Measurements from ENCODE around the gene CTNNBIP1. TPM values are rescaled to one million over a fixed set of nuclear protein-coding genes. Genes with fewer than 3 reads are reported as not detected.

CTNNBIP1 gene
- total RNA-seq, 1 donor from 2014 or later, result 47.6 TPM

DNA sequence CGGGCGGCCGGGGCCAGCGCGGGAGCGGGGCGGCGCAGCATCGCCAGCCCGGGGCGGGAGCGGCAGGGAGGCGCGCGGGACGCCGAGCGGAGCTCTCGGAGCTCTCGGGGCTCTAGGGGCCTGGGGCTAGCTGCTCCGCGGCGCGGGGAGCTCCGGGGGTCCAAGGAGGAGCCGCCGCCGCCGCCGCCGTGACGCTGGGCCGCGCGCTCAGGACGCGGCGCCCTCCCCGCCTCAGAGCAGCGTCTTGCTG, 86.5 kb downstream of the CTNNBIP1 start:
- Histone ChIP-seq H3K4me1 (peaks cover 25% of the 10 kb centered on the region), H3K9me3 (no peaks in the 10 kb centered on the region), H3K27ac (peak overlapping the region; percentile 52), H3K4me3 (peak overlapping the region; percentile 79), H3K36me3 (no peaks in the 10 kb centered on the region), H3K27me3 (no peaks in the 10 kb centered on the region)
- no peak for TF ChIP-seq CTCF (IDR thresholded peaks at IDR 0.05)
- DNase-seq (no peak), ATAC-seq (peak; percentile 31)
- intact Hi-C loops (cut with DNase I), result no loop called here

DNA sequence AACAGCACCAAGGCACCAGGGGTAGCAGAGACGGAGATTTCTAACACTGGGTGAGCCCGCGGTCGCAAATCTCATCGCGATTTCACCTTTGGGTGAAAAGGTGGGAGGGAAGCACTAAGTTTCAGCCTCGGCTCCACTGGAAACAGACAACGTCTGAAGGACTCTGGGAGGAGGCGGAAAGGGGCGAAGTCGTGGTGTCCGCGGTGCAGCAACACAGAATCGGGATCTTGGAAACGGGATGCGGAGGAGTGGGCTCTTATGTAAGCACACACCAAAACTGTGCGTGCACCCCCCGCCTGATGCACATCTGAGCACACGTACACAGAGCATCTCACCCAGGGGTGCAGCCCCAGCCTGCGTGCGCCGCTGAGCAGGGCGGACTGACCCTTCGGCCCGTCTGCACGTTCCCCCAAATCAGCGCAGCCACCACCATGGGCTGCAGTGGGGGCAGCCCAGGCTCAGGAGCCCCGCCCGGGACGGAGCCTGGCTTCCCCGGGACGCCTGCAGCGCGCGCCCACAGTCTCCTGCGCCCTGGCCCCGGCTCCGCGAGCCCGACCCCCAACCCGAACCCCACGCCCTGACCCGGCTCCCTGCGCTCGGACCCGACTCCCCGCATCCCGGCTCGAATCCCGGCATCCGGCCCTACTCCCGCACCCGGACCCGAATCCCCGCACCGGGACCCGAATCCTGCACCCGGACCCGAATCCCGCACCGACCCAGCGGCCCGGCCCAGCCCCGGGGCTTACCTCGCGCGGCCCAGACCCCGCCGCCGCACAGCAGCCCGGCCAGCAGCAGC, 87.0 kb downstream of the CTNNBIP1 start:
- no peaks in the 10 kb centered on the region for H3K27me3 ChIP-seq
- intact Hi-C loops (cut with DNase I), result no loop called here
- H3K36me3 ChIP-seq, result no peaks in the 10 kb centered on the region
- ATAC-seq, result peak; percentile 5
- peak overlapping the region; percentile 79 for H3K4me3 ChIP-seq
- H3K9me3 ChIP-seq, result no peaks in the 10 kb centered on the region
- H3K4me1 ChIP-seq, result peaks cover 25% of the 10 kb centered on the region
- TF ChIP-seq CTCF (IDR thresholded peaks at IDR 0.05), result no peak
- no peak overlapping the region for H3K27ac ChIP-seq
- DNase-seq, result peak; percentile 66

GRCh38 chr1:9822490-9822889, 87.6 kb downstream of the CTNNBIP1 start:
- TF ChIP-seq CTCF (IDR thresholded peaks at IDR 0.05), result no peak
- Histone ChIP-seq H3K9me3 (no peaks in the 10 kb centered on the region), H3K27me3 (no peaks in the 10 kb centered on the region), H3K27ac (no peak overlapping the region), H3K4me3 (peak overlapping the region; percentile 79), H3K36me3 (no peaks in the 10 kb centered on the region), H3K4me1 (peaks cover 25% of the 10 kb centered on the region)
- ATAC-seq, result no peak
- intact Hi-C loops (cut with DNase I), result no loop called here
- DNase-seq, result no peak

GRCh38 chr1:9821710-9822109, 88.4 kb downstream of the CTNNBIP1 start:
- Histone ChIP-seq H3K4me1 (peaks cover 25% of the 10 kb centered on the region), H3K4me3 (no peak overlapping the region), H3K36me3 (no peaks in the 10 kb centered on the region), H3K27ac (no peak overlapping the region), H3K9me3 (no peaks in the 10 kb centered on the region), H3K27me3 (no peaks in the 10 kb centered on the region)
- ATAC-seq (no peak), DNase-seq (no peak)
- intact Hi-C loops (cut with DNase I), result no loop called here
- no peak for TF ChIP-seq CTCF (IDR thresholded peaks at IDR 0.05)

DNA sequence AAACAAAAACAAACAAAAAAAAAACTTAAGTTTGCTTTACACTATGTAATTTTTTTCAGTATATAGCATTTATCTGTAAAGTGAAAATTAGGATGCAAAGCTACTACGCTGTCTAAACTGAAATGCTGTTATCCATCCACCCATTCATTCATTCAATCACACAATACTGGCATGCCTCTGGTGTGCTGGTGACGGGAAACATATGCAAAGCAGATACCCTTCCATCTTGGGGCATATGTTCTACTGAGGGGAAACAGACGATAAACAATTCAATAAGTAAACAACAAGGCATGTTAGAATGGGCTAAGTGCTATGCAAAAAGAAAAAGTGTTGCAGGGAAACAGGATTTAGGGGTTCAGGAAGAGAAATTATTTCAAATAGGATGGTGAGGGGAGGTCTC, 89.5 kb downstream of the CTNNBIP1 start:
- no peak for TF ChIP-seq CTCF (IDR thresholded peaks at IDR 0.05)
- Histone ChIP-seq H3K27me3 (no peaks in the 10 kb centered on the region), H3K36me3 (no peaks in the 10 kb centered on the region), H3K27ac (no peak overlapping the region), H3K9me3 (no peaks in the 10 kb centered on the region), H3K4me3 (no peak overlapping the region), H3K4me1 (peaks cover 23% of the 10 kb centered on the region)
- no peak for ATAC-seq
- intact Hi-C loops (cut with DNase I), result no loop called here
- no peak for DNase-seq

DNA sequence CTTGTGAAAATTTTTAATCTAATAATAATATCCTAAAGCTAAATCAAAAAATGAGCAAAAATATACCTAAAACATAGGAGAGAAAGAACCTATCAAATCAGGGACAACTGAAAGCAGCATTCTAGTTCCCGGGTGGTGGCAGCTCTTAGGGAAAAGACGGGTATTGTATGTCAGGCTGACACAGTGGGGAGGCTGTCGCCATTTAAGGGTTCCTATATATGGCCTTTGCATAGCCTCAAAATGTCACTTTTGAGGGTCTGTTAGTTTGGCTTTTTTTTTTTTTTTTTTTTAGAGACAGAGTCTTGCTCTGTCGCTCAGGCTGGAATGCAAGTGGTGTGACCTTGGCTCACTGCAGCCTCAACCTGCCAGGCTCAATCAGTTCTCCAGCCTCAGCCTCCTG, 92.3 kb downstream of the CTNNBIP1 start:
- intact Hi-C loops (cut with DNase I), result loop anchor here (10.0 kb wide), 1 partner anchor 1367 kb away; the partner anchor contains the start of gene ANGPTL7
- no peaks in the 10 kb centered on the region for H3K9me3 ChIP-seq
- TF ChIP-seq CTCF (IDR thresholded peaks at IDR 0.05), result no peak
- ATAC-seq (no peak), DNase-seq (no peak)
- no peaks in the 10 kb centered on the region for H3K27me3 ChIP-seq
- no peak overlapping the region for H3K4me3 ChIP-seq
- no peak overlapping the region for H3K27ac ChIP-seq
- peaks cover 8% of the 10 kb centered on the region for H3K4me1 ChIP-seq
- no peaks in the 10 kb centered on the region for H3K36me3 ChIP-seq
